DND-41 (cell line): ENCODE data around the gene XIRP2.

Experiments
- ATAC-seq: fragments of 200-7000 bp; cut with Tn5 transposase; 3 replicates; pipeline ENCODE4 v1.9.1; 2021; ENCODE audit warnings: low read depth; ENCODE audit not compliant: insufficient read depth
- DNase-seq: peaks from one replicate; pipeline ENCODE4 v3.0.0-alpha.2; 2020
- H2AFZ ChIP-seq: 2 replicates; pipeline ENCODE4 v1.6.0; 2012; ENCODE audit warnings: low read depth, low read length
- H3K27ac ChIP-seq: 2 replicates; pipeline ENCODE4 v1.5.1; 2012; ENCODE audit warnings: low read length, inconsistent platforms
- H3K27me3 ChIP-seq: fragments of 200-600 bp; sonication (generic); 2 replicates; pipeline ENCODE4 v1.6.0; 2012; ENCODE audit warnings: low read length, mild to moderate bottlenecking, inconsistent platforms; ENCODE audit not compliant: insufficient read depth, poor library complexity
- H3K36me3 ChIP-seq: 2 replicates; pipeline ENCODE4 v1.5.1; 2012; ENCODE audit warnings: low read length, inconsistent platforms; ENCODE audit not compliant: insufficient read depth
- H3K4me1 ChIP-seq: 2 replicates; pipeline ENCODE4 v1.5.1; 2012; ENCODE audit warnings: mild to moderate bottlenecking, low read length; ENCODE audit not compliant: insufficient read depth
- H3K4me2 ChIP-seq: 2 replicates; pipeline ENCODE4 v1.6.0; 2012; ENCODE audit warnings: mild to moderate bottlenecking, moderate library complexity, low read length, inconsistent platforms; ENCODE audit not compliant: insufficient read depth
- H3K4me3 ChIP-seq, 2 experiments: fragments of 200-600 bp in 1 of 2; shearing (Covaris generic) in 1 of 2; 2 replicates each; pipeline ENCODE4 v1.5.1; 2012 to 2016; ENCODE audit warnings: inconsistent platforms in 2 of 2, low read length in 2 of 2, mild to moderate bottlenecking in 2 of 2, low read depth in 1 of 2, moderate library complexity in 1 of 2
- H3K79me2 ChIP-seq: 2 replicates; pipeline ENCODE4 v1.6.0; 2012; ENCODE audit warnings: low read length, inconsistent platforms; ENCODE audit not compliant: insufficient read depth
- H3K9ac ChIP-seq: 2 replicates; pipeline ENCODE4 v1.6.0; 2012; ENCODE audit warnings: low read depth, mild to moderate bottlenecking, inconsistent platforms, low read length, moderate library complexity
- H3K9me3 ChIP-seq: 2 replicates; pipeline ENCODE4 v1.5.1; 2012; ENCODE audit warnings: low read length, moderate library complexity, mild to moderate bottlenecking, inconsistent platforms; ENCODE audit not compliant: insufficient read depth, severe bottlenecking
- H4K20me1 ChIP-seq: 2 replicates; pipeline ENCODE4 v1.6.0; 2012; ENCODE audit warnings: low read length; ENCODE audit not compliant: insufficient read depth
- CTCF ChIP-seq: IDR thresholded peaks from 2 replicates; pipeline ENCODE4 v1.5.1; 2012; ENCODE audit warnings: borderline replicate concordance, low read length, moderate library complexity, mild to moderate bottlenecking; ENCODE audit not compliant: poor library complexity, severe bottlenecking; ENCODE audit errors: extremely low read depth
- EZH2 ChIP-seq: IDR thresholded peaks from 3 replicates; pipeline ENCODE4 v1.6.1; 2012; ENCODE audit warnings: borderline replicate concordance, low read depth, mild to moderate bottlenecking, moderate library complexity, low read length, inconsistent platforms; ENCODE audit not compliant: severe bottlenecking

XIRP2 gene

GRCh38 chr2:167134381-167135072 lies 246.2 kb downstream of the XIRP2 start:
- H3K27me3 ChIP-seq, result no peaks in the 10 kb centered on the region

GRCh38 chr2:167135706-167136105 lies 247.4 kb downstream of the XIRP2 start:
- TF ChIP-seq EZH2, result no peak
- TF ChIP-seq CTCF, result no peak
- Histone ChIP-seq H3K79me2 (no peaks in the 10 kb centered on the region), H2AFZ (no peak overlapping the region)

More at GRCh38 chr2:167134381-167135072, 246.2 kb downstream of the XIRP2 start:
- Histone ChIP-seq H3K79me2 (no peaks in the 10 kb centered on the region), H3K9me3 (no peaks in the 10 kb centered on the region), H4K20me1 (no peaks in the 10 kb centered on the region), H3K9ac (no peak overlapping the region), H3K27ac (no peak overlapping the region), H3K4me3 (no peak overlapping the region), H3K4me1 (no peaks in the 10 kb centered on the region), H2AFZ (no peak overlapping the region), H3K36me3 (no peaks in the 10 kb centered on the region), H3K4me2 (no peak overlapping the region)
- TF ChIP-seq CTCF (no peak), EZH2 (no peak)
- DNase-seq (no peak), ATAC-seq (no peak)

GRCh38 chr2:167136879-167137596 lies 248.8 kb downstream of the XIRP2 start:
- no peak for ATAC-seq
- Histone ChIP-seq H3K4me3 (no peak overlapping the region), H3K36me3 (no peaks in the 10 kb centered on the region), H3K4me2 (no peak overlapping the region), H3K9me3 (no peaks in the 10 kb centered on the region), H3K9ac (no peak overlapping the region), H3K27me3 (no peaks in the 10 kb centered on the region), H3K79me2 (no peaks in the 10 kb centered on the region), H3K4me1 (no peaks in the 10 kb centered on the region), H3K27ac (no peak overlapping the region), H2AFZ (no peak overlapping the region), H4K20me1 (no peaks in the 10 kb centered on the region)
- no peak for DNase-seq
- no peak for TF ChIP-seq EZH2
- no peak for TF ChIP-seq CTCF

More at GRCh38 chr2:167135706-167136105, 247.4 kb downstream of the XIRP2 start:
- H3K9ac ChIP-seq, result no peak overlapping the region
- no peaks in the 10 kb centered on the region for H3K4me1 ChIP-seq
- peak; percentile 66 for ATAC-seq
- H3K4me2 ChIP-seq, result no peak overlapping the region
- H3K36me3 ChIP-seq, result no peaks in the 10 kb centered on the region
- H3K27ac ChIP-seq, result no peak overlapping the region
- no peaks in the 10 kb centered on the region for H4K20me1 ChIP-seq
- peak; percentile 39 for DNase-seq
- H3K9me3 ChIP-seq, result no peaks in the 10 kb centered on the region
- H3K27me3 ChIP-seq, result no peaks in the 10 kb centered on the region
- no peak overlapping the region for H3K4me3 ChIP-seq
